PFSK-1 (cell line): Measurements from ENCODE around the gene STX10.

Experiments used
- FOXP2 ChIP-seq: optimal IDR thresholded peaks from 2 replicates; pipeline ENCODE3; 2011; ENCODE audit warnings: borderline replicate concordance, control low read depth, inconsistent platforms; ENCODE audit not compliant: insufficient read depth; ENCODE audit errors: extremely low read length, extremely low read depth
- POLR2AphosphoS5 ChIP-seq: IDR thresholded peaks from 2 replicates; pipeline ENCODE4 v1.6.1; 2012; ENCODE audit warnings: low read depth, mild to moderate bottlenecking, control low read depth, low read length, moderate library complexity
- REST ChIP-seq, 2 experiments: IDR thresholded peaks; 2 replicates each; pipeline versions ENCODE4 v1.6.1 to v1.8.0; 2011 to 2012; ENCODE audit warnings: low read depth in 2 of 2, low read length in 2 of 2, control low read depth in 1 of 2, inconsistent platforms in 1 of 2, mild to moderate bottlenecking in 1 of 2, moderate library complexity in 1 of 2; ENCODE audit not compliant: insufficient read depth in 1 of 2
- SIN3A ChIP-seq: IDR thresholded peaks from 2 replicates; pipeline ENCODE4 v1.6.1; 2012; ENCODE audit warnings: mild to moderate bottlenecking, low read length, moderate library complexity, borderline replicate concordance; ENCODE audit not compliant: insufficient read depth
- TAF1 ChIP-seq: IDR thresholded peaks from 2 replicates; pipeline ENCODE4 v1.6.1; 2012; ENCODE audit warnings: low read length, control low read depth, borderline replicate concordance; ENCODE audit not compliant: insufficient read depth

The STX10 gene

GRCh38 chr19:13162724-13163608 lies 12.8 kb upstream of the STX10 start:
- TF ChIP-seq REST (IDR thresholded peaks at IDR 0.05; ENCODE audit: insufficient read depth in 1 of 2, low read depth in 2 of 2, low read length in 2 of 2) (no peak), FOXP2 (peak; percentile 70), POLR2AphosphoS5 (peak; percentile 55; the same call in 1 of the 2 replicates), SIN3A (no peak)

GRCh38 chr19:13160557-13160956 lies 10.4 kb upstream of the STX10 start:
- no peak for TF ChIP-seq SIN3A
- TF ChIP-seq FOXP2 = no peak
- TF ChIP-seq REST (IDR thresholded peaks at IDR 0.05; ENCODE audit: insufficient read depth in 1 of 2, low read depth in 2 of 2, low read length in 2 of 2) = no peak
- TF ChIP-seq POLR2AphosphoS5 = no peak
- no peak for TF ChIP-seq TAF1

GRCh38 chr19:13159713-13160112 lies 9.5 kb upstream of the STX10 start:
- no peak for TF ChIP-seq FOXP2
- TF ChIP-seq POLR2AphosphoS5 = no peak
- no peak for TF ChIP-seq REST (IDR thresholded peaks at IDR 0.05; ENCODE audit: insufficient read depth in 1 of 2, low read depth in 2 of 2, low read length in 2 of 2)
- TF ChIP-seq TAF1 = no peak
- no peak for TF ChIP-seq SIN3A

- TF ChIP-seq REST (IDR thresholded peaks at IDR 0.05; ENCODE audit: insufficient read depth in 1 of 2, low read depth in 2 of 2, low read length in 2 of 2) (no peak), TAF1 (peak; percentile 39; the same call in 1 of the 2 replicates)
Observed at GRCh38 chr19:13155472-13156359, 5.5 kb upstream of the STX10 start.
